HG02798 (cell line): Measurements from ENCODE around the gene GPR42.
"Not testable (repeated sequence)": the region's sequence is repeated elsewhere in the genome, so short reads cannot be mapped to it uniquely, and the experiment has no call there.

Experiments
- ATAC-seq: cut with Tn5 transposase; IDR thresholded peaks from one replicate; pipeline ENCODE4 v1.9.1; 2021; ENCODE audit warnings: mild to moderate bottlenecking; ENCODE audit not compliant: unreplicated experiment, poor library complexity

Gene GPR42

DNA sequence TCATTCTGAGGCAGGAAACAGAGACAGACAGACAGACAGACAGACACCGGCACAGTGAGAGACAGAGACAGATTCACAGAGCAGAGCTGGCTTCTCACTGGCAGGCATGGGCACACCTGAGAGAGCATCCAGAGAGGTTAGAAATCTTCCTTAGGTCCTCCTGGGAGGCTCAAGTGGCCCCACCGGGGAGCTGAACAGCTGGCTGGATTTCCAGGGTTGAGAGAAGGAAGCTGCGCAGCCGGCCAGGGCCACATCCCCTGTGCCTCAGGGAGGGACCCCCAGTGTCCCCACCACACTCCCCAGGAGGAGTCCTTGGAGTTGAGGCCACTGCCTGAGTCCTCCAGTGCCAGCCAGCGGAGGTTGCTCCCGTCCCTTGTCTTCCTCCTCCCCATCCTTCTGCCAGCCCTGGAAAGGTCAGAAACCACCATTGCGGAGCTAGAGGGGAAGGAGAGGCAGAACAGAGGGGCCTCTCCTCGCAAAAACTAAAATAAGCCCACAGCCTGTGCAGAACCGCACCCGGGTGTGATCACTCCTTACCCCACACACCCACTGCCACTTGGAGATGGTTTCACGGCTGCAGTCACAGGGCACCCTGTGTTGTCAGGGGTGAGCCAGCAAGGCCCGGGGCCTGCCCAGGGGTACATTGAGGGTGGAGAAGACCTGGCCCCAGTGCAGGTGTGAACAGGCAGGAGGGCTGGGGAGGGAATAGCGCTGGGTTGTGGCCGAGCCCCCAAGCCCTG is 8.4 kb upstream of the GPR42 start:
- ATAC-seq, result no peak

DNA sequence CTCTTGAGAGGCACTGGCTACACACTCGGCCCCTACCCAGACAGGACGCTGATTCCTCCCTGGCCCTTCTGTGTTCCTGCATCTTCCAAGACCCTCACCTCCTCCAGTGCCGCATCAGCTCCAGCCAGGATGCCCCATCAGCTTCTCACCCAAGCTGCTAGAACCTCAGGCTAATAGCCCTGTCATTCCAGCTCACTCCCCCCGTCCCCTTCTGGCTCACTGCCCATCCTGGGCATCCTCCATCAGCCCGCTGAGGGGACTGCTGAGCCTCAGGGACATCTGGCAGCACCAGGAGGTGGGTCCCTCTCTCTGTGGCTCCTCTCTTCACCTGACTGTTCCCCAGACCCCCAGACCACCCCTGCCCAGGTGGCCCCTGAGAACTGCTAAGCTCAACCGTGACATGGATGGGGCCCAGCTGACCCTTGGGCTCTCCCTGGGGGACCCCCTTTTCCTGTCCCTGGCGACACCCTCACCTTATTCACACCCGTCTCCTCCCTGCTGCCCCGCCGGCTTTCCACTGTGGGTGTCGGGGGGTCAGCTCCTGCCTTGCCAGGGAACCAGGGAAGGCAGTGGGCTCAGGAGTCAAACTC is 7.8 kb upstream of the GPR42 start:
- ATAC-seq, result no peak

DNA sequence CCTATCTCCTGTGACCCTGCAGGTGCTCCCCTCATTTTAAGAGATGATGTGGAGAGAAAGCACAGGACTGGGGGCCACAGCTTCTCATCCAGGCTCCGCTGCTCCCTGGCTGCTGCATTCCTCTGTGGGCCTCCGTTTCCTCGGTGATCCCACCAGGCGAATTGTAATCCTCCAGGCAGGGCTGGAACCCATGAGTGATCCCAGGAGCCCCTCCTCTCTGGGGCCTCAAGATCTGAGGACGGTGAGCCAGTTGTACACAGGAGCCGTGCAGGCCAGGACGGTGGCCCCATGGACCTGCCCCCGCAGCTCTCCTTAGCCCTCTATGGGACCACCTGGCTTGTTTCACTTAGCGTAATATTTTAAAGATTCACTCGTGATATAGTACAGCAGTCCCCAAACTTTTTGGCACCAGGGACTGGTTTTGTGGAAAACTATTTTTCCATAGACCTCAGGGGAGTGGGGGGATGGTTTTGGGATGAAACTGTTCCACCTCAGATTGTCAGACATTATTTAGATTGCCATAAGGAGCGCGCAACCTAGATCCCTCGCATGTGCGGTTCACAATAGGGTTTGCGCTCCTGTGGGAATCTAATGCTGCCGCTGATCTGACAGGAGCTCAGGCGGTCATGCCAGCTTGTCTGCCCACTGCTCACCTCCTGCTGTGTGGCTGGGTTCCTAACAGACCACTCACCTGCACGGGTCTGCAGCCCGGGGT is 7.0 kb upstream of the GPR42 start:
- ATAC-seq, result no peak

DNA sequence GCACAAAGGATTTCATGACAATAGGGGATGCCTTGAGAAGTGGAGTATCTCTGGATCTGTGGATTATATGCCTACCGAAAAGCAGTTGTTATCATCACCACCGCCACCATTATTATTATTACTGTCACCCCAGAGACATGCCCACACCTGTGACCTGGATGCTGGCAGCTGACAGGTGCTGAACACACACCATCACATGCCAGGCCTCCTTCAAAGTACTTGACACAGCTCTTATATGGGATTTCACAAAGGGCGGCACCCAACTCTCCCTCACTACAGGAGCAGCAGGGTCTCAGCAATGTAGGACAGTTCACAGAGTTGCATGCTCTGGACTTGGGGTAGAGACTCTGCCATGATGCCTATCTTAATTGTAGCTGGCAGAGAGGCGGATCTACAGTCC is 5.6 kb upstream of the GPR42 start:
- no peak for ATAC-seq

DNA sequence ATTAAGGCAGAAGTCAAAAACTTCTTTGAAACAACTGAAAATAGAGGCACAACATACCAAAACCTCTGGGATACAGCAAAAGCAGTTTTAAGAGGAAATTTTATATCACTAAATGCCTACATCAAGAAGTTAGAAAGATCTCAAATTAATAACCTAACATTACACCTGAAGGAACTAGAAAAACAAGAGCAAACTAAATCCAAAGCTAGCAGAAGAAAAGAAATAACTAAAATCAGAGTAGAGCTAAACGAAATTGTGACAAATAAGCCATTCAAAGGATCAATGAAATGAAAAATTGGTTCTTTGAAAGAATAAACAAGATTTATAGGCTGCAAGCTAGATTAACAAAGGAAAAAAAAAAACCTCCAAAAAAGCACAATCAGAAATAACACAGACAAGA is 2.5 kb upstream of the GPR42 start:
- no peak for ATAC-seq

DNA sequence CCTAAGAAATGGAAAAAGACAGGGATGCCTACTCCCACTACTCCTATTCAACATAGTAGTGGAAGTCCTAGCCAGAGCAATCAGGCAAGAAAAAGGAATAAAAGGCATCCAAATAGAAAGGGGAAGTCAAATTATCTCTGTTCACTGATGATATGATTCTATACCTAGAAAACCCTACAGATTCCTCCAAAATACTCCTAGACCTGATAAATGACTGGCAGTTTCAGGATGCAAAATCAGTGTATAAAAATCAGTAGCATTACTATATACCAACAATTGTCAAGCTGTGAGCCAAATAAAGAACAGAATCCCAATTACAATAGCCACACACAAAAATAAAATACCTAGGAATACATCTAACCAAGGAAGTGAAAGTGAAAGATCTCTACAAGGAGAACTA is 1.3 kb upstream of the GPR42 start:
- no peak for ATAC-seq

DNA sequence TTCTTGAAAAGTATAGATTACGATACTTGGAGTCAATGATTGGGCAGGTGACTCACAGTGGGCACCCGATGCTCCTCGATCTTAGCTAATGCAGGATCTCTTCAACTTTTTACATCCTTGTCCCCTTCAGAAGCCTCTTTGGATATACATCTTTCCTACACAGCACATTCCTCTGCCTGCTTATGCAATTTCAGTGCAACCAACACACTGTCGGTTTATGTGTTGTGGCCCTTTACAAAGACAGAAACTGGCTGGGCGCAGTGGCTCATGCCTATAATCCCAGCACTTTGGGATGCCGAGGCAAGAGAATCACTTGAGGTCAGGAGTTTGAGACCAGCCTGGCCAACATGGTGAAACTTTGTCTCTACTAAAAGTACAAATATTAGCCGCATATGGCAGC is 2.6 kb downstream of the GPR42 start:
- no peak for ATAC-seq

DNA sequence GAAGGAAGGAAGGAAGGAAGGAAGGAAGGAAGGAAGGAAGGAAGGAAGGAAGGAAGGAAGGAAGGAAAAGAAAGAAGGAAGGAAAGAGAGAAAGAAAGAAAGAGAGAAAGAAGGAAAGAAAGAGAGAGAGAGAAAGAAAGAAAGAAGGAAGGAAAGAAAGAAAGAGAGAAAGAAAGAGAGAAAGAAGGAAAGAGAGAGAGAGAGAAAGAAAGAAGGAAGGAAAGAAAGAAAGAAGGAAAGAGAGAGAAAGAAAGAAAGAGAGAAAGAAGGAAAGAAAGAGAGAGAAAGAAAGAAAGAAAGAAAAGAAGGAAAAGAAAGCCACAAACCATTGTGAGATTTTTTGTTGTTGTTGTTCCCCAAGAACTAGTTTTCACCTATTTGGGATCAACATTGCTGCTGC is 3.2 kb downstream of the GPR42 start:
- ATAC-seq, result not testable (repeated sequence)

DNA sequence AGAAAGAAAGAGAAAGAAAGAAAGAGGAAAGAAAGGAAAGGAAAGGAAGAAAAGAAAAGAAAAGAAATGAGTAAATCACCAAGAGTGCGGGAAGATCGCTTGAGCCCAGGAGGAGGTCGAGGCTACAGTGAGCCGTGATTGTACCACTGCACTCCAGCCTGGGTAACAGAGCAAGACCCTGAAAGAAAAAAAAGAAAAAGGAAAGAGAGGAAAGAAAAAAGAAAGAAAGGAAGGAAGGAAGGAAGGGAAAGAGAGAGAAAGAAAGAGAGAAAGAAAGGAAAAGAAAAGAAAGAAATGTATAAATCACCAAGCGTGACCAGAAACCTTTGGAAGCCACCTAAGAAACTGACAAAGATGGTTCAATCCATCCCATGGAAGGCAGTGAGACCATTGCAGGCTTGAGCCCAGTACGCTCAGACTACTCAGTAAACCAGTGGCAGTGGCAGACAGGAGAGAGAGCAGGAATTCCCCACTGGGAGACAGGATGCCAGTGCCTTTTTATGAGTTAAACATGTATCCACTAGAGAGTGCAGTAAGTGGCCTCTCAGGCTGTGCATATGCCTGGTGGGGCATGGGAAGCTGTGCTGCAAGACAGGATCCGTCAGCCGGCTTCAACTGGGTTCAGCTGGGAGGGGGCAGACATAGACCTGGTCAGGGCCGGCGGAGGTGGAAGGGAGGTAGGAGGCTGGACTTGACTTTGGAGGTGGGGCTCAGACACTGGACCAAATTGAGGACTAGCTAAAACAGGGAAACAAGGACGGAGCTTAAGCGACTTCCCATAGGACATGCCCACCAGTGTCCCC is 4.8 kb downstream of the GPR42 start:
- ATAC-seq, result no peak

DNA sequence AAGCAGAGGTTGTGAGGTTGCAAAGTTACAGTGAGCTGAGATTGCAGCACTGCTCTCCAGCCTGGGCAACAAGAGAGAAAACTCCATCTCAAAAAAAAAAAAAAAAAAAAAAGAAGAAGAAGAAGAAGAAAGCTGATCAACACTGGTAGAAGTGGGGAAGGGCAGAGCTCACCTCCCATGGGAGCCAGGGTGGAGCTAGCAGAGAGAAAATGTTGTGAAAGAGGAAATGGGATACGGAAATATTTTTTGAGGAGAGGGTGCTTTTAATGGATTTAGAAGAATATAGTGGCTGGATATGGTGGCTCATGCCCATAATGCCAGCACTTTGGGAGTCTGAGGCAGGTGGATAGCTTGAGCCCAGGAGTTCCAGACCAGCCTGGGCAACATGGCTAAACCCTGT is 6.8 kb downstream of the GPR42 start:
- no peak for ATAC-seq

DNA sequence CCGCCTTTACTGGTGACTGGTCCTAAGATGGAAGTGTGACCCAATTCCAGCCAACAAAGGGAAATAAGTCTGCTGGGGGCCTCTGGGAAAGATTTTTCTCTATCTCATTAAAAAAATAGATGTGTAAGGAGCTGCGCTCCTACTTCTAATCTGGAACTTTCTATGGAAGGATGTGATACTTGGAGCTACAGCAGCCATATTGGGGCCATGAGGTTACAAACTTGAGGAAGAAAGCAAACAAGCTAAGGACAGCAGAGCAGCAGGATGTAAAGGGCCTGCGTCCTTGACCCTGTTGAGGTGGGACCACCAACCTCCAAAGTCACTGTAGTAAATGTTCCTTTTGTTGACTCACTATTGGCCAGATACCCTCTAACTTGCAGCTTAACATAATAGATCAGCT is 7.5 kb downstream of the GPR42 start:
- ATAC-seq, result no peak

DNA sequence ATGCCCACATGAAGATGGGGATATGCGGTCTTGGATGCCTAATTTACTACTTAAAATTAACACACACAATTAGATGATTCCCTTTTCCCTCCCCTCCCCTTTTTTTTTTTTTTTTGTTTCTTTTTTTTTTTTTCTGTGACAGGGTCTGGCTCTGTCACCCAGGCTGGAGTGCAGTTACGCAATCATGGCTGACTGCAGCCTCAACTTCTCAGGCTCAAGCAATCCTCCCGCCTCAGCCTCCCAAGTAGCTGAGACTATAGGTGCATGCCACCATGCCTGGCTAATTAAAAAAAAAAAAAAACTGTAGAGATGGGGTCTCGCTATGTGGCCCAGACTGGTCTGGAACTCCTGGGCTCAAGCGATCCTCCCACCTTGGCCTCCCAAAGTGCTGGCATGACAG is 8.7 kb downstream of the GPR42 start:
- not testable (repeated sequence) for ATAC-seq

DNA sequence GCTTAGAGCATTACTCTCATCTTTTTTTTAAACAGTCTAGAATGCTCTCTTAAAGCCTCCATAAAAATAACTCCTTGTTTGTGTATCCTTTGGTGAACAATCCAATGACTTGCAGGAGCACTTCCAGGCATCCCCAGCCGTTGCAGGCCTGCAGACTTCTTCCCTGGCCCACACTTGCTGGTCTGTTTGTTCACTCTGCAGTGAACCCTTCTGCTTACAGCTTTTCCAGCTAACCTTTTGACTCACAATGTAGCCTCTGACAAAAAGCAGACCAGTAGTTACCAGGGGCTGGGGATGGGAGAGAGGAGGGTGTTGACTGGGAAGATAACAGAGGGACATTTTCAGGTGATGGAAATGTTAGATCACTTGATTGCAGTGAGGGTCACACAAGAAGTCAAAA is 9.1 kb downstream of the GPR42 start:
- no peak for ATAC-seq

DNA sequence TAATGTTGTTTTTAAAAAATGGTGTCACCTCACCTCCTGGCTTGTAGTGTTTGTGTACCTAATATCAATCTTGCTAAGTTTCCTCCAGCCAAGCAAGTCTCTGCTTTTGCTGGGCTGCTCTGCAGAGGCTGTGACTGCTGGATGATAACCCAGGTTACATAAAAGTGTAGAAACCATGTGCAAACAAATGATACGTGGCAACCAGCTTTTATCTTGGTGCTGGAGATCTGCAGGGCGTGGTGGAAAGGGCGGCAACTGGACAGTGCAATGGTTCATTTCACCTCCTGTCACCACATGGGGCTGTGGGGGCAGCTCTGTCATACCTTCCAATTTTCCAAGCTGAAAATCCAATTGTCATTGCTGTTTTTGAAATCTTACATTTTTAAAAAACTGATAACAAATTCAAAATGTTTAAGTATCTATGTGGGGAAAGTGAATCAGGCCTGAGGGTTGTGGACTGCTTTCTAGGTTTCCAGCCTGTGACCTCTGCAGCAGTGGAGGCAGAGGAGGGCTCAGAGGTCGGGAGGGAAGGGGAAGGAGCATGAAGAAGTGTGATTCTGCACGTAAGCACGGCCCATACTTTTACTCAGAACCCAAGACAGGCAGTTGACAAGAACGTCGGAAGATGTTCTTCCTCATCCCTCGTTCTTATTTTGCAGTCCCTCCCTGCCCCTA is 9.7 kb downstream of the GPR42 start:
- no peak for ATAC-seq

DNA sequence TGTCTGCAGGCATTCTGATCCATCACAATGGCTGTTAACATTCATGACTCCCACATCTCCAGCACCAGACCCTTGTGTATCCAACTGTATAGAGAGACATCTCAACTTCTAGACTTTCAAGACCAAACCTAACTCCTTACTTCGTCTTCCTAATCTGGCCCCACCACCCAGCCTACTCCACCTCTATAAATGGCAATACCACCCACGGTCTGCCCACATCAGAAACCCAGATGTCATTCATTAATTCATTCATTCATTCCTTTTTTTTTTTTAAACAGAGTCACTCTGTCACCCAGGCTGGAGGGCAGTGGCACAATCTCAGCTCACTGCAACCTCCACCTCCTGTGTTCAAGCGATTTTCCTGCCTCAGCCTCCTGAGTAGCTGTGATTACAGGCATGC is 10.4 kb downstream of the GPR42 start:
- ATAC-seq, result no peak

DNA sequence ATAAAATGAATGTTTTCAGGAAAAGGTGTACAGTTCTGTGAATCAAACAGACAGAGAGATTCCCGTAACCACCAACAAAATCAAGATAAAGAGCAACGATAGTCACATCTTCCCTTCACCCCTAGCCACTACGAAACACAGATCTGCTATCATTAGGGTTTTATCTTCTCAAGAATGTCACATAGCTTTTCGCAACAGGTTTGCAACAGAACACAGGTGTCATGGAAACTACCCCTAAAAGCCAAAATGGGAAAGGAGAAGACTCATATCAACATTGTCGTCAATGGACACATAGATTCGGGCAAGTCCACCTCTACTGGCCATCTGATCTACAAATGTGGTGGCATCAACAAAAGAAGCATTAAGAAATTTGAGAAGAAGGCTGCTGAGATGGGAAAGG is 11.1 kb downstream of the GPR42 start:
- ATAC-seq, result no peak

DNA sequence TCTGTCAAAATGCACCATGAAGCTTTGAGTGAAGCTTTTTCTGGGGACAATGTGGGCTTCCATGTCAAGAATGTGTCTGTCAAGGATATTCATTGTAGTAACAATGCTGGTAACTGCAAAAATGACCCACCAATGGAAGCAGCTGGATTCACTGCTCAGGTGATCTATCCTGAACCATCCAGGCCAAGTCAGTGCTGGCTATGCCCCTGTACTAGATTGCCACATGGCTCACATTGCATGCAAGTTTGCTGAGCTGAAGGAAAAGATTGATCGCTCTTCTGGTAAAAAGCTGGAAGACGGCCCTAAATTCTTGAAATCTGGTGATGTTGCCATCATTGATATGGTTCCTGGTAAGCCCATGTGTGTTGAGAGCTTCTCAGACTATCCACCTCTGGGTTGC is 12.7 kb downstream of the GPR42 start:
- ATAC-seq, result no peak

DNA sequence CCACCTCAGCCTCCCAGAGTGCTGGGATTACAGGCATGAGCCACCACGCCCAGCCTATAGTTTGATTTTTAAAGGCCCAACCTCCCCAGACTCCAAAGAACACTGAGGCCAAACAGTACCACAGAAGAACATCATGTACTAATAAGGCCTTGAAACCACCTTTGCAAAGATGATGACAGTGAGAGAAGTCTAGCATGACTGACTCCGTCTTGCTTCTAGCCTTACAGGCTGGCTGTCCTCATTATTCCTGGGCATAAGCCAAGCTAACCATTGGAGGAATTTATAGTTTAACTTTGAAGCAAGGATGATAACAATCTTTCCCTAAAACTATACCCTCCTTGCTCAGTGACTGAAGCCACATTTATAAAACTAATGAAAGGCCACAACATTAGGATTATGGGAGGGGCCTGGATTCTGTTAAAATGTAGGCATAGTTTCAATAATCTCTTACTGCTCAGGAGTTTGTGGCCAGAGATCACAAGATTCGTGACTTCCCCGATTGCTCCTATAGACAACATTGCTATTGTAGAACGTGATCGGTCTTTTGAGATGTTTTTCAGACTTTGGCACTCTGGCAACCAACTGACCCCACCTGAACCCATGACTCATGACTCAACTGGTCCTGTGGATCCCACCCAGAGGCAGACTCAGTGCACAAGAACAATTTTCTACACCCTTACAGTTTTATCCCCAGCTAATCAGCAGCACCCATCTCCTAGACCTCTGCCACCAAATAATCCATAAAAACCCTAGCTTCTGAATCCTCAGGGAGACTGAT is 17.6 kb downstream of the GPR42 start:
- no peak for ATAC-seq

DNA sequence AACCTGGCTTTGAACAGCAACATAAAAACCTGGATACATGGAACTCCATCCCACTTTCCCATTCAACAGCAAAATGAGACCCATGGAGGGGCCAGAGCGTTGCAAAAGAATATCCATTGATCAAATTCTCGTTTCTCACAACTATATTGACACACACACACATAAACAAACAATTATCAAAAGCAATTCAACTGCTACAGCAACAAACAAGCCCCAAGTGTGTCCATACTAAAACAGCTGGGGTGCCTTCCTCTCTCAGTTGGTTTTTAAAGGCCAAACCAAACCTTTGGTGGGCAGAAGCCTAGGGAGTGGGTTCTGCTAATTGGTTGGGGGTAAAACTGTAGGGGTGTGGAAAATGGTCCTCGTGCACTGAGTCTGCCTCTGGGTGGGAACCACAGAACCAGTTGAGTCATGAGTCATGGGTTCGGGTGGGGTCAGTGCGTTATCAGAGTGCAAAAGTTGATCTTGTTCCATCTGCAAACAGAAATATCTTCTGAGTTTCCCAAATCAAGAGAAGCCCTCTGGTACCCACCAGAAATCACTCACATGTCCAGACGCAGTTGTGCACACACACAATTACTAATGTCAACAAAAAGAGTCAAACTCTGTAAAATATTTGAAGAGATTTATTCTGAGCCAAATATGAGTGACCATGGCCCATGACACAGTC is 18.5 kb downstream of the GPR42 start:
- ATAC-seq, result no peak
